ENCODE results near the gene MADCAM1.
A peak's percentile ranks its signal among the peaks of the same experiment; 100 is the strongest.

The MADCAM1 gene

DNA sequence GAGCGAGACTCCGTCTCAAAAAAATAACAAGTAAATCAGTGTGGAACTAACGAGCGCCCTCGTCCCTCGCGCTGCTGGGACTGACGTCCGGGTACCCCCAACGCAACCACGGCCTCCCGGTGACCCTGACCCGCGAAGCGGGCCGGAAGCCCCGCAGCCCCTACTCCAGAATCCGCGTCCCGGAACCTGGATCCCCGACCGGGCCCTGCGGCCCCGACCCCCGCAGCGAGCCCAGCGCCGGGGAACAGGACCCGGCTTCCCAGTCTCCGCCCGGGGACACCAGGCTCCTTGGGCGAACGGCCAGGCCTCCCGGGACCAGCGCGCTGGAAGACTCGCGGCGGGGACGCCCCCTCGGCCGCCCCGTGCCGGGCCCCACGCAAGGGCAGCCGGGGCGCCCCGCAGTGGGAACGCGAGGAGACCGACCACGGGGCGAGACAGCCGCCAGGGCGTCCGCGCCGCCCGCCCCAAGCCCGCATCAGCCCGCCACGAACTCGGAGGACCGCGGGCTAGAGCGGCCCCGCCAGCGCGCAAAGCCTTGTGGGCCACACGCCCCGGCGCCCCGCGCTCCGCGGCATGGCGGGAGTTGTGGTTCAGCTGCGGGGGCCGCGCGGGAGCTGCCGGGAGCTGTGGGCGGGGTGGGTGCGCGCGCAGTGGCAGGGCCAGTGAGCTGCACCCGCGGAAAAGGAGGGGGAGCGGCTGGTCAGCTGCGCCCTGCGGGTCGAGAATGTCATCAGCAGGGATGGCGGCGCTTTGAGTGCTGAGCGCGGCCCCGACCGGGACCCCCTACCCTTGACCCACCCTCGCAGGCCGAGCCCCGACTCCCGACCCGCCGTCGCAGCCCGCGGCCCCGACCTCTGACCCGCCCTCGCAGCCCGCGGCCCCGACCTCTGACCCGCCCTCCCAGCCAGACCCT is 7.5 kb upstream of the MADCAM1 start:
- DNase-seq (ENCODE audit: low spot score) = peak; percentile 93

GRCh38 chr19:489418-490196 is 6.7 kb upstream of the MADCAM1 start:
- no peak for DNase-seq (ENCODE audit: low spot score)

DNA sequence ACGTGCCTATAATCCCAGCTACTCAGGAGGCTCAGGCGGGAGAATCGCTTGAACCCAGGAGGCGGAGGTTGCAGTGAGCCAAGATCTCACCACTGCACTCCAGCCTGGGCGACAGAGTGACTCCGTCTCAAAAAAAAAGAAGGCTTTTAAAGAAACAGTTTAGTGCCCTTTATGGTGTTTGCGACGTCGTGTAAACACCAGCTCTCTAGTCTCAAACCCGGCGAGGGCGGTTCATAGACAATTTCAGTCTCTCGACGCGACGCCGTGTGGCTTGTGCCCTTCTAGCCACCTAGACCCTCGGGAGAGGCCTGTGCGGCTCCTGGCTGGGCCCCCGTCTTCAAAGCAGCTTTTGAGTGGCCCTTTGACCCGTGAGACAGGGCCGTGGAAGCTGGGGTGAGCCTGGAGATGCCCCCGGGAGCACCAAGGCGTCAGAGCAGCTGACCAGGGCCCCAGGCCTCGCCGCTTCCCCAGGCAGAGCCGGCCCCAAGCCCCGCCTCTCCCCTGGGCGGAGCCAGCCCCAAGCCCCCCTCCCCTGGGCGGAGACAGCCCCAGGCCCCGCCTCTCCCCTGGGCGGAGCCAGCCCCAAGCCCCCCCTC is 5.0 kb upstream of the MADCAM1 start:
- DNase-seq (ENCODE audit: low spot score) = no peak

DNA sequence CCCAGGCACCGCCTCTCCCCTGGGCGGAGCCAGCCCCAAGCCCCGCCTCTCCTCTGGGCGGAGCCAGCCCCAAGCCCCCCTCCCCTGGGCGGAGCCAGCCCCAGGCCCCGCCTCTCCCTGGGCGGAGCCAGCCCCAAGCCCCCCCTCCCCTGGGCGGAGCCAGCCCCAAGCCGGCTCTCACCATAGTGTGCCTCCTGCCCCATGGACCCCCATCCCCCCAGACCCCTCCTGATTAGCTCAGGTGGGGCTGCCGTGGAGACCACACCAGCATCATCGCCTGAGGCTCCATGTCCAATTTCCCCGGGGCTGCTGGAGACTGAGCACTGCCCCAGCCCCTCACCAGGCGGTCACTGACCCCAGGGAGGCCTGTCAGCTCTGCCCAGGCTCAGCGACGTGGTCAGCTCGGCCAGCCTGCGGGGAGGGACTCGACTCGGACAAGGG is 4.2 kb upstream of the MADCAM1 start:
- DNase-seq (ENCODE audit: low spot score) = no peak

DNA sequence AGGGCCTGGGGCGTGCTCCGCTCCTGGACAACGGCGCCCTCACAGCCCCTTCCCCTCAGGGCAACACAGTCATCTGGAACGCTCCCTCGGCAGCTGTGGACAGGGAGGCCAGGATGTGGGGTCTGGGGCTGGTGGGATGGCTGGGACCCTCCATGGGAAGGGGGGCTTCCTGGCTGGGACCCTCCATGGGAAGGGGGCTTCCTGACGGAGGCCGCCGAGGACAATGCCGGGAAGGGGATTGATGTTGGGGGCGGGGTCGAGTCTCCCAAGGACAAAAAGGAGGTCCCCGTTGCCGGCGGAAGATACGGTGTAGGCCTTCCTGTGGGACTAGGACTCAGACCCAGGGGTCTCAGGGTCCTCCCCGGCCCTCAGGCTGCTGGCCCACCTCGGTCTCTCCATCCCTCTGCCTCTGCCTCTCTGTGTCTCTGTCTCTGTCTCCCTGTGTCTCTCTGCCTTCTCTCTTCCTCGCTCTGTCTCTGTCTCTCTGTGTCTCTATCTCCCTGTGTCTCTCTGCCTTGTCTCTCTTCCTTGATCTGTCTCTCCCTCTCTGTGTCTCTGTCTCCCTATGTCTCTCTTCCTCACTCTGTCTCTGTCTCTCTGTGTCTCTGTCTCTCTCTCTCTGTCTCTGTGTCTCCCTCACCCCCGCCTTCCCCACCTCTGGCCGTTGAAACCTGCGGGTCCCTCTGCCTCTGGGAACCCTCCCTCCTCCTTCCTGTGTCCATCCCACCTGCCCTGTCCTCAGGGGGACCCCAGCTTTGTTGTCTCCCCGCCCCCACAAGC is 2.7 kb upstream of the MADCAM1 start:
- DNase-seq (ENCODE audit: low spot score) = no peak

DNA sequence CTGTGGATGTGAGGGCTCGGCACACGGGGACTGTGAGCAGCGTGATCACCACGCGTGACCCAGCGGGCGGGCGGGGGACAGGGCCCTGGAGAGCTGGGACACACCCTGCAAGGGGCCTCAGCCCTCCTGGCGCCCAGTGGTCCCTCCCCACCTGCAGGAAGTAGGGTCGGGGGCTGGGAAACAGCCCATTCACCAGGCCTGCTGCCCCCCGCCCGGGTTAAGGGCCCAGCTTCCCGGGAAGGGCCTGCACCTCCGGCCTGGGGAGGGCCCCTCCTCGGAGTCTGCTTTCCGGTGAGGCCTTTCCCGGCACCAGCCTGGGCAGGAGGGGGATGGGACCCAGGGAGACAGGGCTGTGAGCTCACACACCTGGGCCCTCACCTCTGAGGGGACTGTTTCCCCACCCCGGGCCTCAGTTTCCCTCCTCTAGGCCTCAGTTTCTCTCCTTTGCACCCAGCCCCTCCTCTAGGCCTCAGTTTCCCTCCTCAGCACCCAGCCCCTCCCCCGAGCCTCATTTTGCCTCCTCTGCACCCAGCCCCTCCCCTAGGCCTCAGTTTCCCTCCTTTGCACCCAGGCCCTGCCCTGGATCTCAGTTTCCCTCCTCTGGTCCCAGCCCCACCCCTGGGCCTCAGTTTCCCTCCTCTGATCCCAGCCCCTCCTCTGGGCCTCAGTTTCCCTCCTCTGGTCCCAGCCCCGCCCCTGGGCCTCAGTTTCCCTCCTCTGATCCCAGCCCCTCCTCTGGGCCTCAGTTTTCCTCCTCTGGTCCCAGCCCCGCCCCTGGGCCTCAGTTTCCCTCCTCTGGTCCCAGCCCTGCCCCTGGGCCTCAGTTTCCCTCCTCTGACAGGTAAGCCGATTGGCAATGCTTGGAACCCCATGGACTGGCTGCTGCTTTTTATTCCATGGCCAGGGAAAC is 1.9 kb upstream of the MADCAM1 start:
- DNase-seq (ENCODE audit: low spot score) = no peak

DNA sequence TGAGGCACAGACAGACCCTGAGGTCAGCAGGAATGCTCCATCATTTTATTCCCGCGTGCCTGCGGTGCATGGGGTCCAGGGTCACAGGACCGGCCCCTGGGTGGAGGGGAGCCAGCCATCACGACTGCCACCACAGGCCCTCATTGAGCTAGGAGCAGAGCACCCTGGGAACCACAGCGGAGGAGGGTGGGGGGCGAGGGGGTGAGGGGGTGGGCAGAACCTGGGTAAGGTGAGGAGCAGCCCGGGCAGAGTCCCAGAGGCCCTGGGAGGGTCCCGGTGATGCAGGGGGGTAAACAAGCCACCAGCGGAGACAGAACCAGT is 1.2 kb upstream of the MADCAM1 start:
- DNase-seq (ENCODE audit: low spot score) = no peak

GRCh38 chr19:495402-496111 is 729 bp upstream of the MADCAM1 start:
- DNase-seq (ENCODE audit: low spot score) = no peak

DNA sequence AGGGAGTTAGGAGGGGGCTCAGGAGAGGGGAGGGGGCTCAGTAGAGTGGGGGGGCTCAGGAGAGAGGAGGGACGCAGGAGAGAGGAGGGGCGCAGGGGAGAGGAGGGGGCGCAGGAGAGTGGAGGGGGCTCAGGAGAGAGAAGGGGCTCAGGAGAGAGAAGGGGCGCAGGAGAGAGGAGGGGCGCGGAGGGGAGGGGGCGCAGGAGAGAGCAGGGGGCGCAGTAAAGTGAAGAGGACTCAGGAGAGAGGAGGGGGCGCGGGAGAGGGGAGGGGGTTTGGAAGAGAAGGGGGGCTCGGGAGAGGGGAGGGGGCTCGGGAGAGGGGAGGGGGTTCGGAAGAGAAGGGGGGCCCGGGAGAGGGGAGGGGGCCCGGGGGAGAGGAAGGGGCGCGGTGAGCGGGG is 700 bp downstream of the MADCAM1 start:
- DNase-seq (ENCODE audit: low spot score) = no peak

DNA sequence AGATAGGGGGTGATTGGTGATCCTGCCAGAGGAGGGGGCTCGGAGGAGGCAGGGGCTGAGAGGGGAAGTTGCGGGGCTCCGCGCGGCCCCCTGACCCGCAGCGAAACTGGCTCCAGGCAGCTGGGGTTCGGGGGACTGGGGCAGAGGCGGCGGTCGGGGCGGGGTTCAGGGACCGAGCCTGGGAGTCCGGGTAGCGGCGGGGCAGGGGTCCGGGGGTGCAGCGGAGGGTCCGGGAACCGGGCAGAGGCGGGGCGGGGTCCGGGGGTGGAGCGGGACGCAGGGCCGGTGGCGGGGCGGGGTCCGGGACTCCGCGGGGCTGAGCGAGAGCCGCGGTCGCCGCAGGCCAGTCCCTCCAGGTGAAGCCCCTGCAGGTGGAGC is 1.2 kb downstream of the MADCAM1 start:
- DNase-seq (ENCODE audit: low spot score) = no peak

- DNase-seq (ENCODE audit: low spot score) = no peak
These were observed 1.7 kb downstream of the MADCAM1 start for GRCh38 chr19:497869-498510.

- DNase-seq (ENCODE audit: low spot score) = no peak
These were observed 2.2 kb downstream of the MADCAM1 start for GRCh38 chr19:498511-498891.

- DNase-seq (ENCODE audit: low spot score) = no peak
These were observed 2.8 kb downstream of the MADCAM1 start for GRCh38 chr19:498977-499623.

- DNase-seq (ENCODE audit: low spot score) = no peak
These were observed 5.4 kb downstream of the MADCAM1 start for GRCh38 chr19:501646-502045.

GRCh38 chr19:504616-505015 is 8.3 kb downstream of the MADCAM1 start:
- no peak for DNase-seq (ENCODE audit: low spot score)

GRCh38 chr19:506404-507285 is 10.4 kb downstream of the MADCAM1 start:
- DNase-seq (ENCODE audit: low spot score) = peak; percentile 92

GRCh38 chr19:507286-508203 is 11.3 kb downstream of the MADCAM1 start, which contains the start of gene TPGS1:
Gene TPGS1, plus strand, starts transcription at chr19:507497. Its CDS starts 10 bp downstream, at chr19:507507.
- peak; percentile 100 for DNase-seq (ENCODE audit: low spot score)

Measured in kidney tubule cell (primary cell).